Tibial nerve (tissue), 4 donors: ENCODE data around the gene TEX101. TPM values are rescaled to one million over a fixed set of nuclear protein-coding genes. Genes with fewer than 3 reads are reported as not detected.
A peak's percentile ranks its signal among the peaks of the same experiment; 100 is the strongest.

Experiments used
- DNase-seq, 2 donors: peaks; one replicate each; pipeline ENCODE4 v3.0.0-alpha.2; 2019; ENCODE audit warnings: low spot score in 2 of 2
- H3K27ac ChIP-seq, 4 donors: fragments of 200-600 bp; sonication (generic) in 3 of 4; one replicate each; pipeline ENCODE4 v1.5.1; 2017 to 2019; ENCODE audit warnings: mild to moderate bottlenecking in 1 of 4
- H3K27me3 ChIP-seq, 2 donors: fragments of 200-600 bp; sonication (generic) in 1 of 2; one replicate each; pipeline versions ENCODE4 v1.5.1 to v1.6.0; 2017 to 2019
- H3K36me3 ChIP-seq, 3 donors: fragments of 200-600 bp; sonication (generic); one replicate each; pipeline ENCODE4 v1.5.1; 2018 to 2019
- H3K4me1 ChIP-seq, 4 donors: fragments of 200-600 bp; sonication (generic) in 3 of 4; one replicate each; pipeline ENCODE4 v1.5.1; 2017 to 2019
- H3K4me3 ChIP-seq, 4 donors: fragments of 200-600 bp; sonication (generic) in 3 of 4; one replicate each; pipeline ENCODE4 v1.5.1; 2017 to 2019; ENCODE audit warnings: mild to moderate bottlenecking in 1 of 4, moderate library complexity in 1 of 4
- H3K9me3 ChIP-seq, 4 donors: fragments of 200-600 bp; sonication (generic) in 3 of 4; one replicate each; pipeline ENCODE4 v1.5.1; 2017 to 2019
- EP300 ChIP-seq, 2 donors: sonication (generic); formaldehyde crosslinking; IDR thresholded peaks; one replicate each; pipeline ENCODE4 v1.6.1; 2017; ENCODE audit warnings: antibody characterized with exemption in 2 of 2, mild to moderate bottlenecking in 1 of 2
- POLR2A ChIP-seq, 2 donors: fragments of 450-650 bp; IDR thresholded peaks; one replicate each; pipeline ENCODE4 v1.6.1; 2017; ENCODE audit warnings: antibody characterized with exemption in 2 of 2, mild to moderate bottlenecking in 2 of 2, moderate library complexity in 2 of 2
- WGBS, 2 donors: methylation state at CpG; one replicate each; pipeline ENCODE4 v1.1.5; 2018; 5-methylcytosine and 5-hydroxymethylcytosine counted together
- total RNA-seq, 4 donors: library from RNA; depleted of rRNA; stranded (reverse); fragments of >200 nt; gene quantifications; one replicate each; pipeline ENCODE4 v1.1.0, GENCODE V29; 2016
- TF ChIP-seq, protein P1 (sequence below), 5 experiments: fragments of 200-600 bp in 3 of 5; fragments of 450-650 bp in 2 of 5; sonication (generic) in 3 of 5; IDR thresholded peaks; one replicate each; pipeline ENCODE4 v1.5.1; 2016 to 2019; ENCODE audit warnings: antibody characterized with exemption in 5 of 5, mild to moderate bottlenecking in 3 of 5, moderate library complexity in 2 of 5

The TEX101 gene
- total RNA-seq, 4 donors from 2014 or later: not detected

- 89 to 94% methylated on average over 2 of the region's 2 CpGs for WGBS, 2 donors
Measured at GRCh38 chr19:43445426-43445825, 30.7 kb downstream of the TEX101 start.

GRCh38 chr19:43446746-43447489 lies 32.2 kb downstream of the TEX101 start:
- Histone ChIP-seq H3K4me1 (peaks cover 0 to 5% (median 0%) of the 10 kb centered on the region in 4 donors), H3K9me3 (no peaks in the 10 kb centered on the region), H3K27ac (no peak overlapping the region), H3K4me3 (no peak overlapping the region), H3K27me3 (no peaks in the 10 kb centered on the region), H3K36me3 (no peaks in the 10 kb centered on the region)
- no peak for TF ChIP-seq POLR2A (IDR thresholded peaks at IDR 0.05)
- TF ChIP-seq, protein P1, sequence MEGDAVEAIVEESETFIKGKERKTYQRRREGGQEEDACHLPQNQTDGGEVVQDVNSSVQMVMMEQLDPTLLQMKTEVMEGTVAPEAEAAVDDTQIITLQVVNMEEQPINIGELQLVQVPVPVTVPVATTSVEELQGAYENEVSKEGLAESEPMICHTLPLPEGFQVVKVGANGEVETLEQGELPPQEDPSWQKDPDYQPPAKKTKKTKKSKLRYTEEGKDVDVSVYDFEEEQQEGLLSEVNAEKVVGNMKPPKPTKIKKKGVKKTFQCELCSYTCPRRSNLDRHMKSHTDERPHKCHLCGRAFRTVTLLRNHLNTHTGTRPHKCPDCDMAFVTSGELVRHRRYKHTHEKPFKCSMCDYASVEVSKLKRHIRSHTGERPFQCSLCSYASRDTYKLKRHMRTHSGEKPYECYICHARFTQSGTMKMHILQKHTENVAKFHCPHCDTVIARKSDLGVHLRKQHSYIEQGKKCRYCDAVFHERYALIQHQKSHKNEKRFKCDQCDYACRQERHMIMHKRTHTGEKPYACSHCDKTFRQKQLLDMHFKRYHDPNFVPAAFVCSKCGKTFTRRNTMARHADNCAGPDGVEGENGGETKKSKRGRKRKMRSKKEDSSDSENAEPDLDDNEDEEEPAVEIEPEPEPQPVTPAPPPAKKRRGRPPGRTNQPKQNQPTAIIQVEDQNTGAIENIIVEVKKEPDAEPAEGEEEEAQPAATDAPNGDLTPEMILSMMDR (IDR thresholded peaks at IDR 0.05): peak; percentile 89 to 97 (median 92)
- TF ChIP-seq EP300 (IDR thresholded peaks at IDR 0.05): peak in 1 of 2 donors; percentile 15
- 25 to 28% methylated on average over 14 of the region's 14 CpGs for WGBS, 2 donors
- peak; percentile 55 to 72 for DNase-seq

More at GRCh38 chr19:43445426-43445825, 30.7 kb downstream of the TEX101 start:
- no peak for DNase-seq
- TF ChIP-seq, protein P1 (IDR thresholded peaks at IDR 0.05): no peak
- no peak for TF ChIP-seq POLR2A (IDR thresholded peaks at IDR 0.05)
- no peak for TF ChIP-seq EP300 (IDR thresholded peaks at IDR 0.05)
- peaks cover 0 to 5% (median 0%) of the 10 kb centered on the region in 4 donors for H3K4me1 ChIP-seq
- H3K4me3 ChIP-seq: no peak overlapping the region
- no peak overlapping the region for H3K27ac ChIP-seq
- no peaks in the 10 kb centered on the region for H3K9me3 ChIP-seq
- no peaks in the 10 kb centered on the region for H3K27me3 ChIP-seq
- H3K36me3 ChIP-seq: no peaks in the 10 kb centered on the region

- TF ChIP-seq POLR2A (IDR thresholded peaks at IDR 0.05) (no peak), EP300 (IDR thresholded peaks at IDR 0.05) (no peak)
- TF ChIP-seq, protein P1 (IDR thresholded peaks at IDR 0.05): no peak
- Histone ChIP-seq H3K4me3 (no peak overlapping the region), H3K27me3 (no peaks in the 10 kb centered on the region), H3K9me3 (no peaks in the 10 kb centered on the region), H3K27ac (no peak overlapping the region), H3K4me1 (peaks cover 0 to 5% (median 0%) of the 10 kb centered on the region in 4 donors), H3K36me3 (no peaks in the 10 kb centered on the region)
- no peak for DNase-seq
- 94 to 96% methylated on average over 9 of the region's 9 CpGs for WGBS, 2 donors
Measured at GRCh38 chr19:43447655-43448054, 33.0 kb downstream of the TEX101 start.

DNA sequence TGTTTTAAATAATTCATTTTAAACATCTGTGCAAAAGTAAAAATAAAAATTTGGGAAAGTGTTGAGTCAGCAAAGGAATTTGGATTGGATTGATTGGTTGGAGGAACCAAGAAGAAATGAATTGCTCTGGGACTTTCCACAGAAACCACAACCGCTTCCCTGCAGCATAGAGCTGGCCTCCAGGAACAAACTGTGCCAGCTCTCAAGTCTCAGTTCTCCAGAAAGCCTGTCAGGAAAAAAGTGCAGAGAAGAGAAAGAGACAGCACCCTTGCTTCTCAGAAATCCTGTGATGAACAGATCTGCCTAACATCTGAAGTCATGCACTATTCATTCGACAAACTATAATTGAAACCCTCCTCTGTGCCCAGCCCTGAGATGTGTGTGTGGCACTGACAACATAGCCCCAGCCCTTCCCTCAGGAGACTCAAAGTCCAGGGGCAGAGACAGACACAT lies 35.9 kb downstream of the TEX101 start:
- 56 to 64% methylated on average over 2 of the region's 2 CpGs for WGBS, 2 donors
- TF ChIP-seq, protein P1 (IDR thresholded peaks at IDR 0.05): no peak
- TF ChIP-seq POLR2A (IDR thresholded peaks at IDR 0.05) (no peak), EP300 (IDR thresholded peaks at IDR 0.05) (no peak)
- no peaks in the 10 kb centered on the region for H3K36me3 ChIP-seq
- no peaks in the 10 kb centered on the region for H3K27me3 ChIP-seq
- no peak overlapping the region for H3K4me3 ChIP-seq
- DNase-seq: no peak
- H3K27ac ChIP-seq: peak overlapping the region in 1 of 4 donors; percentile 50
- peaks cover 0 to 5% (median 0%) of the 10 kb centered on the region in 4 donors for H3K4me1 ChIP-seq
- H3K9me3 ChIP-seq: no peaks in the 10 kb centered on the region

- H3K27me3 ChIP-seq: no peaks in the 10 kb centered on the region
- WGBS, 2 donors: 60 to 67% methylated on average over 3 of the region's 3 CpGs
- no peak overlapping the region for H3K27ac ChIP-seq
- DNase-seq: no peak
- no peak overlapping the region for H3K4me3 ChIP-seq
- H3K36me3 ChIP-seq: no peaks in the 10 kb centered on the region
- H3K4me1 ChIP-seq: no peaks in the 10 kb centered on the region
- TF ChIP-seq EP300 (IDR thresholded peaks at IDR 0.05) (no peak), POLR2A (IDR thresholded peaks at IDR 0.05) (no peak)
- TF ChIP-seq, protein P1 (IDR thresholded peaks at IDR 0.05): no peak
- no peaks in the 10 kb centered on the region for H3K9me3 ChIP-seq
Measured at GRCh38 chr19:43452582-43452981, 37.9 kb downstream of the TEX101 start.
